ENCODE data around the gene KCNH5. TPM values are rescaled to one million over a fixed set of nuclear protein-coding genes. Genes with fewer than 3 reads are reported as not detected.

Gene KCNH5
- total RNA-seq, 1 donor from 2014 or later, result 2.4 TPM

DNA sequence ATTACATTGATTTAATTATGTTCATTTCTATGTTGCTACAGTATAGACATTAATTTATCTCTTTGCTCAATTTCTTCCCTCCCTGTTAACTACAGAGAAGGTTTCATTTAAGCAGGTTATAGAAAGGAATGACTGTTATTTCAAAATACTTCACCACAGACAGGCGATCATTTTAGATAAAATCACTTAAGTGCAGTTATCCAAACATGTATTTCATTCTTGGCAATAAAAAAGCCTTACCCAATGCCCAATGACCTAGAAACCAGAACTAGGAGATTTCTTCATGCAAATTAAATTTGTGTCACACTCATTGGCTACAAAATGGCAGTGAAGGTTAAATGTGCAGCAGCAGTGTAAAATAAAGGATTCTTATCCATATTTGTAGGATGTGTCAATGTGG is 266.4 kb downstream of the KCNH5 start:
- DNase-seq (ENCODE audit: low read depth) (peak; percentile 46), FAIRE-seq (no peak)
- H3K4me1 ChIP-seq (ENCODE audit: insufficient read depth, low read length), result no peaks in the 10 kb centered on the region
- H3K36me3 Mint-ChIP-seq (ENCODE audit: low read depth, unreplicated experiment), result no peaks in the 10 kb centered on the region
- H3K27me3 ChIP-seq (ENCODE audit: insufficient read depth, low read length), result no peaks in the 10 kb centered on the region
- TF ChIP-seq, protein P1, sequence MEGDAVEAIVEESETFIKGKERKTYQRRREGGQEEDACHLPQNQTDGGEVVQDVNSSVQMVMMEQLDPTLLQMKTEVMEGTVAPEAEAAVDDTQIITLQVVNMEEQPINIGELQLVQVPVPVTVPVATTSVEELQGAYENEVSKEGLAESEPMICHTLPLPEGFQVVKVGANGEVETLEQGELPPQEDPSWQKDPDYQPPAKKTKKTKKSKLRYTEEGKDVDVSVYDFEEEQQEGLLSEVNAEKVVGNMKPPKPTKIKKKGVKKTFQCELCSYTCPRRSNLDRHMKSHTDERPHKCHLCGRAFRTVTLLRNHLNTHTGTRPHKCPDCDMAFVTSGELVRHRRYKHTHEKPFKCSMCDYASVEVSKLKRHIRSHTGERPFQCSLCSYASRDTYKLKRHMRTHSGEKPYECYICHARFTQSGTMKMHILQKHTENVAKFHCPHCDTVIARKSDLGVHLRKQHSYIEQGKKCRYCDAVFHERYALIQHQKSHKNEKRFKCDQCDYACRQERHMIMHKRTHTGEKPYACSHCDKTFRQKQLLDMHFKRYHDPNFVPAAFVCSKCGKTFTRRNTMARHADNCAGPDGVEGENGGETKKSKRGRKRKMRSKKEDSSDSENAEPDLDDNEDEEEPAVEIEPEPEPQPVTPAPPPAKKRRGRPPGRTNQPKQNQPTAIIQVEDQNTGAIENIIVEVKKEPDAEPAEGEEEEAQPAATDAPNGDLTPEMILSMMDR (IDR thresholded peaks at IDR 0.05; ENCODE audit: insufficient read depth, low read depth, low read length), result no peak
- no peak for TF ChIP-seq EZH2 (IDR thresholded peaks at IDR 0.05; ENCODE audit: insufficient read depth, low read length)
- H4K20me1 ChIP-seq (ENCODE audit: insufficient read depth, low read length), result no peaks in the 10 kb centered on the region
- H3K4me2 ChIP-seq (ENCODE audit: low read length), result no peak overlapping the region
- H3K27ac ChIP-seq (ENCODE audit: low read depth, low read length), result no peak overlapping the region
- H3K9me3 ChIP-seq (ENCODE audit: insufficient read depth, low read depth, low read length), result no peaks in the 10 kb centered on the region
- peaks cover 2% of the 10 kb centered on the region for H3K4me1 Mint-ChIP-seq (ENCODE audit: low read depth, unreplicated experiment)
- H3K4me3 ChIP-seq (ENCODE audit: insufficient read depth, low read depth, low read length), result no peak overlapping the region
- no peak overlapping the region for H3K4me3 Mint-ChIP-seq (ENCODE audit: unreplicated experiment)
- H3K9ac ChIP-seq (ENCODE audit: low read length), result no peak overlapping the region
- no peak overlapping the region for H3K27ac Mint-ChIP-seq (ENCODE audit: unreplicated experiment)
- peaks cover 3% of the 10 kb centered on the region for H3K27me3 Mint-ChIP-seq (ENCODE audit: low read depth, unreplicated experiment)
- peaks cover 9% of the 10 kb centered on the region for H3K9me3 Mint-ChIP-seq (ENCODE audit: unreplicated experiment)
- no peaks in the 10 kb centered on the region for H3K36me3 ChIP-seq (ENCODE audit: insufficient read depth, low read length)
- no peaks in the 10 kb centered on the region for H3K79me2 ChIP-seq (ENCODE audit: insufficient read depth, low read length)
- no peak overlapping the region for H2AFZ ChIP-seq (ENCODE audit: low read depth, low read length)

DNA sequence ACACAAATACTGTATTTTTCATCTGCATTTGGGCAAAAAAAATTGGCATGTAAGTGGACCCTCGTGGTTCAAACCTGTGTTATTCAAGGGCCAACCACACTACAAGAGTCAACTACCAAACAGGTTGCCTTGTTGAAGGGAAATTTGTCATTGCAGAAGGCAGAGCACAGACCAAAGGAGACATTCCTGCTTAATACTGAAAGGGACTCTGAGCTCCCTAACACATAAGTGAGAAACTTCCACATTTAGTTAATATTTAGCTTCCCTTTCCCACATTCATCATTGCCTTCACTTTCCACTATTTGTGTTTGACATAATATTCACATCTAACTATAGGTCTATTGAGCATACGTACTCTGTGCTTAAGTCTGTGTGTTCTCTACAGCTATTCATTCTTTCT is 266.9 kb downstream of the KCNH5 start:
- peaks cover 2% of the 10 kb centered on the region for H3K4me1 Mint-ChIP-seq (ENCODE audit: low read depth, unreplicated experiment)
- Histone ChIP-seq H3K9me3 (ENCODE audit: insufficient read depth, low read depth, low read length) (no peaks in the 10 kb centered on the region), H3K9ac (ENCODE audit: low read length) (no peak overlapping the region), H2AFZ (ENCODE audit: low read depth, low read length) (no peak overlapping the region), H3K27me3 (ENCODE audit: insufficient read depth, low read length) (no peaks in the 10 kb centered on the region), H3K27ac (ENCODE audit: low read depth, low read length) (no peak overlapping the region), H3K4me3 (ENCODE audit: insufficient read depth, low read depth, low read length) (no peak overlapping the region), H3K36me3 (ENCODE audit: insufficient read depth, low read length) (no peaks in the 10 kb centered on the region), H3K79me2 (ENCODE audit: insufficient read depth, low read length) (no peaks in the 10 kb centered on the region), H3K4me1 (ENCODE audit: insufficient read depth, low read length) (no peaks in the 10 kb centered on the region), H3K4me2 (ENCODE audit: low read length) (no peak overlapping the region), H4K20me1 (ENCODE audit: insufficient read depth, low read length) (no peaks in the 10 kb centered on the region)
- peaks cover 3% of the 10 kb centered on the region for H3K27me3 Mint-ChIP-seq (ENCODE audit: low read depth, unreplicated experiment)
- FAIRE-seq (no peak), DNase-seq (ENCODE audit: low read depth) (no peak)
- TF ChIP-seq, protein P1 (IDR thresholded peaks at IDR 0.05; ENCODE audit: insufficient read depth, low read depth, low read length), result no peak
- TF ChIP-seq EZH2 (IDR thresholded peaks at IDR 0.05; ENCODE audit: insufficient read depth, low read length), result no peak
- H3K36me3 Mint-ChIP-seq (ENCODE audit: low read depth, unreplicated experiment), result no peaks in the 10 kb centered on the region
- no peak overlapping the region for H3K4me3 Mint-ChIP-seq (ENCODE audit: unreplicated experiment)
- no peak overlapping the region for H3K27ac Mint-ChIP-seq (ENCODE audit: unreplicated experiment)
- peaks cover 9% of the 10 kb centered on the region for H3K9me3 Mint-ChIP-seq (ENCODE audit: unreplicated experiment)

DNA sequence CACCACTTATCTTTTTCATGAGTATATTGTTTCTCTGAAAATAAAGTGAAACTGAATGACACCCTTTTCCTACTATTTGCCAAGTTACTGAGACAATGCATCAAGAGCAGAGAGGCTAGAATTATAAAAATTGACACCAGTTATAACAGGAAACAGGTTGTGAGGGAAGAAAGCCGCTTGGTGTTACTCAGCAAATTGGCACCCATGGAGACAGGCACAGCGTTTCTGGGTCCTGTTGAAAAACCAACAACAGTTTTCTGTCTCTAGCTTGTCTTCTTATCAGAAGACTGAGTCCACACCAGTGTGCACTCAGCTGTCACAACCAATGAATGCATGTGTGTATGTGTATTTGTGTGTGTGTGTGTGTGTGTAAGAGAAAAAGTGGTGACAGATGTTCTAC is 267.7 kb downstream of the KCNH5 start:
- Histone ChIP-seq H3K4me2 (ENCODE audit: low read length) (no peak overlapping the region), H3K79me2 (ENCODE audit: insufficient read depth, low read length) (no peaks in the 10 kb centered on the region), H3K36me3 (ENCODE audit: insufficient read depth, low read length) (no peaks in the 10 kb centered on the region), H3K9me3 (ENCODE audit: insufficient read depth, low read depth, low read length) (no peaks in the 10 kb centered on the region), H3K4me3 (ENCODE audit: insufficient read depth, low read depth, low read length) (no peak overlapping the region), H3K4me1 (ENCODE audit: insufficient read depth, low read length) (no peaks in the 10 kb centered on the region), H3K27ac (ENCODE audit: low read depth, low read length) (no peak overlapping the region), H3K9ac (ENCODE audit: low read length) (no peak overlapping the region), H2AFZ (ENCODE audit: low read depth, low read length) (no peak overlapping the region), H3K27me3 (ENCODE audit: insufficient read depth, low read length) (no peaks in the 10 kb centered on the region), H4K20me1 (ENCODE audit: insufficient read depth, low read length) (no peaks in the 10 kb centered on the region)
- FAIRE-seq, result no peak
- no peak for DNase-seq (ENCODE audit: low read depth)
- H3K27me3 Mint-ChIP-seq (ENCODE audit: low read depth, unreplicated experiment), result peaks cover 3% of the 10 kb centered on the region
- no peak overlapping the region for H3K4me3 Mint-ChIP-seq (ENCODE audit: unreplicated experiment)
- H3K4me1 Mint-ChIP-seq (ENCODE audit: low read depth, unreplicated experiment), result peaks cover 2% of the 10 kb centered on the region
- peaks cover 9% of the 10 kb centered on the region for H3K9me3 Mint-ChIP-seq (ENCODE audit: unreplicated experiment)
- H3K27ac Mint-ChIP-seq (ENCODE audit: unreplicated experiment), result no peak overlapping the region
- H3K36me3 Mint-ChIP-seq (ENCODE audit: low read depth, unreplicated experiment), result no peaks in the 10 kb centered on the region
- TF ChIP-seq EZH2 (IDR thresholded peaks at IDR 0.05; ENCODE audit: insufficient read depth, low read length), result no peak
- TF ChIP-seq, protein P1 (IDR thresholded peaks at IDR 0.05; ENCODE audit: insufficient read depth, low read depth, low read length), result no peak

Data from astrocyte (in vitro differentiated cells and primary cell).